Gastroesophageal sphincter (tissue), 4 donors: ENCODE results near the gene ACVR1B. TPM values are rescaled to one million over a fixed set of nuclear protein-coding genes. Genes with fewer than 3 reads are reported as not detected.

Source experiments
- ATAC-seq: fragments of 150-250 bp; one replicate; pipeline ENCODE4 v1.9.1; 2016; ENCODE audit warnings: mild to moderate bottlenecking, moderate library complexity
- H3K27ac ChIP-seq, 4 donors: fragments of 200-600 bp; sonication (generic) in 3 of 4; 1 replicate in 3 of 4; 2 replicates in 1 of 4; pipeline ENCODE4 v1.5.1; 2016 to 2019
- H3K27me3 ChIP-seq: fragments of 200-600 bp; sonication (generic); one replicate; pipeline ENCODE4 v1.5.1; 2019
- H3K36me3 ChIP-seq, 2 donors: fragments of 200-600 bp; sonication (generic); one replicate each; pipeline ENCODE4 v1.5.1; 2019; ENCODE audit warnings: control low read depth in 1 of 2
- H3K4me1 ChIP-seq, 3 donors: fragments of 200-600 bp; sonication (generic); 1 replicate in 2 of 3; 2 replicates in 1 of 3; pipeline ENCODE4 v1.5.1; 2016 to 2019; ENCODE audit warnings: control low read depth in 2 of 3
- H3K4me3 ChIP-seq, 2 donors: fragments of 200-600 bp; sonication (generic); one replicate each; pipeline ENCODE4 v1.5.1; 2019; ENCODE audit warnings: mild to moderate bottlenecking in 1 of 2, moderate library complexity in 1 of 2
- H3K9me3 ChIP-seq, 3 donors: fragments of 200-600 bp; sonication (generic); one replicate each; pipeline ENCODE4 v1.5.1; 2017 to 2019; ENCODE audit warnings: control low read depth in 2 of 3
- CTCF ChIP-seq, 4 experiments: fragments of 200-600 bp in 2 of 4; fragments of 450-650 bp in 2 of 4; sonication (generic) in 1 of 4; IDR thresholded peaks; one replicate each; pipeline ENCODE4 v1.5.1; 2017 to 2019; ENCODE audit warnings: antibody characterized with exemption in 4 of 4, mild to moderate bottlenecking in 2 of 4, moderate library complexity in 2 of 4
- EP300 ChIP-seq: sonication (generic); formaldehyde crosslinking; IDR thresholded peaks from one replicate; pipeline ENCODE4 v1.6.1; 2017; ENCODE audit warnings: antibody characterized with exemption, mild to moderate bottlenecking
- POLR2A ChIP-seq, 2 donors: fragments of 450-650 bp; IDR thresholded peaks; one replicate each; pipeline ENCODE4 v1.6.1; 2017; ENCODE audit warnings: antibody characterized with exemption in 2 of 2, mild to moderate bottlenecking in 2 of 2, moderate library complexity in 1 of 2
- POLR2AphosphoS5 ChIP-seq: sonication (generic); formaldehyde crosslinking; IDR thresholded peaks from one replicate; pipeline ENCODE4 v1.6.1; 2017; ENCODE audit warnings: antibody characterized with exemption
- WGBS, 2 donors: methylation state at CpG; one replicate each; pipeline ENCODE4 v1.1.5; 2018; ENCODE audit warnings: low coverage in 1 of 2; 5-methylcytosine and 5-hydroxymethylcytosine counted together
- total RNA-seq, 4 donors: library from RNA; depleted of rRNA; stranded (reverse); fragments of >200 nt; gene quantifications; one replicate each; pipeline ENCODE4 v1.1.0, GENCODE V29; 2016

Gene ACVR1B
- total RNA-seq, 4 donors from 2014 or later: 6.5 to 17.9 (median 10.5) TPM

GRCh38 chr12:51972422-51972812, 20.9 kb downstream of the ACVR1B start:
- Histone ChIP-seq H3K27me3 (no peaks in the 10 kb centered on the region), H3K27ac (peak overlapping the region in 3 of 4 donors; percentile 38 to 50 (median 45)), H3K4me3 (no peak overlapping the region), H3K36me3 (peaks cover 0 to 23% of the 10 kb centered on the region in 2 donors), H3K9me3 (no peaks in the 10 kb centered on the region), H3K4me1 (peaks cover 8 to 52% (median 27%) of the 10 kb centered on the region in 3 donors)
- no peak for ATAC-seq
- no peak for TF ChIP-seq POLR2AphosphoS5
- no peak for TF ChIP-seq CTCF (IDR thresholded peaks at IDR 0.05)
- no peak for TF ChIP-seq EP300
- no peak for TF ChIP-seq POLR2A (IDR thresholded peaks at IDR 0.05)
- 69 to 84% methylated on average over 4 to 5 of the region's 5 CpGs for WGBS, 2 donors

GRCh38 chr12:51972849-51973273, 21.4 kb downstream of the ACVR1B start:
- peak; percentile 65 for ATAC-seq
- 40 to 63% methylated on average over 7 to 9 of the region's 9 CpGs for WGBS, 2 donors
- no peaks in the 10 kb centered on the region for H3K9me3 ChIP-seq
- peak overlapping the region in 3 of 4 donors; percentile 38 to 50 (median 45) for H3K27ac ChIP-seq
- TF ChIP-seq CTCF (IDR thresholded peaks at IDR 0.05) (no peak), POLR2AphosphoS5 (peak; percentile 57), POLR2A (IDR thresholded peaks at IDR 0.05) (no peak)
- no peaks in the 10 kb centered on the region for H3K27me3 ChIP-seq
- no peak overlapping the region for H3K4me3 ChIP-seq
- peaks cover 0 to 27% of the 10 kb centered on the region in 2 donors for H3K36me3 ChIP-seq
- peaks cover 8 to 52% (median 27%) of the 10 kb centered on the region in 3 donors for H3K4me1 ChIP-seq

GRCh38 chr12:51973560-51973959, 22.1 kb downstream of the ACVR1B start:
- TF ChIP-seq POLR2A (IDR thresholded peaks at IDR 0.05) (no peak), EP300 (no peak), CTCF (IDR thresholded peaks at IDR 0.05) (no peak), POLR2AphosphoS5 (no peak)
- Histone ChIP-seq H3K4me3 (no peak overlapping the region), H3K27ac (peak overlapping the region in 2 of 4 donors; percentile 38 to 45), H3K9me3 (no peaks in the 10 kb centered on the region), H3K36me3 (peaks cover 0 to 32% of the 10 kb centered on the region in 2 donors), H3K27me3 (no peaks in the 10 kb centered on the region), H3K4me1 (peaks cover 8 to 52% (median 27%) of the 10 kb centered on the region in 3 donors)
- 29 to 32% methylated on average over 3 to 4 of the region's 4 CpGs for WGBS, 2 donors
- ATAC-seq: peak; percentile 46

GRCh38 chr12:51974646-51975045, 23.1 kb downstream of the ACVR1B start:
- no peaks in the 10 kb centered on the region for H3K27me3 ChIP-seq
- WGBS, 2 donors: 84 to 86% methylated on average over 2 of the region's 2 CpGs
- TF ChIP-seq CTCF (IDR thresholded peaks at IDR 0.05) (no peak), POLR2AphosphoS5 (no peak), POLR2A (IDR thresholded peaks at IDR 0.05) (no peak), EP300 (no peak)
- no peak overlapping the region for H3K27ac ChIP-seq
- H3K4me1 ChIP-seq: peaks cover 8 to 52% (median 27%) of the 10 kb centered on the region in 3 donors
- H3K36me3 ChIP-seq: peaks cover 0 to 32% of the 10 kb centered on the region in 2 donors
- H3K4me3 ChIP-seq: no peak overlapping the region
- no peaks in the 10 kb centered on the region for H3K9me3 ChIP-seq
- no peak for ATAC-seq

- 88 to 93% methylated on average over 3 to 6 of the region's 8 CpGs for WGBS, 2 donors
- Histone ChIP-seq H3K27ac (no peak overlapping the region), H3K4me3 (no peak overlapping the region), H3K36me3 (peaks cover 0 to 32% of the 10 kb centered on the region in 2 donors), H3K4me1 (peaks cover 8 to 54% (median 27%) of the 10 kb centered on the region in 3 donors), H3K27me3 (no peaks in the 10 kb centered on the region), H3K9me3 (no peaks in the 10 kb centered on the region)
- ATAC-seq: no peak
- TF ChIP-seq POLR2AphosphoS5 (no peak), EP300 (no peak), POLR2A (IDR thresholded peaks at IDR 0.05) (no peak), CTCF (IDR thresholded peaks at IDR 0.05) (no peak)
Measured at GRCh38 chr12:51975196-51975595, 23.7 kb downstream of the ACVR1B start.
